ENCODE results near the gene CCDC154.

DNA sequence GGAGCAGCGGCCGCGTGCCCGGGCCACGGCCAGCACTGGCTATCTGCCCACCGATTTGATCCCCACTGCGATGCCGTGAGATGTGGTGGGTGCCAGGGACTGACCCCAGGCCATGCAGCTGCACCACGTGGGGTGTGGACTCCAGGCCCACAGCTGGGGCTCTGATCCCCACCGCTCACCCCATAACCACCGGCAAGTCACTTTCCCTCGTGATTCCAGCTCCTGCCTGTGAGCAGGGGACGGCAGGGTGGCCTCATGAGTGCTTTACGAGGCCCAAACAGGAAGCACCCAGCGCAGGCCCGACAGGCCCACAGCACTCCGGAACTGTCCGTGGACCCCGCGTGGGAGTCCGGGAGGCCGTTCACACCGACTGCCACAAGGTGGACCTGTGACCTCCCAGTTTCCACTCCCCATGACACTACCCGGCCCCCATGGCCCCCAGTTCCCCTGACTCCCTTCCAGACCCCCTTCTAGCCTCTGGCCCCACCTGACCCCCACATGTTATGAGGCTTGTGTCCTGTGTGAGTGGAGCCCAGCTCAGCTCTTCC is 43.8 kb upstream of the CCDC154 start:
- TF ChIP-seq EZH2 (IDR thresholded peaks at IDR 0.05; ENCODE audit: insufficient read depth, poor library complexity, severe bottlenecking), result no peak
- TF ChIP-seq EZH2phosphoT487 (IDR thresholded peaks at IDR 0.05; ENCODE audit: insufficient read depth, low read depth), result no peak
